Measurements from ENCODE around the gene TENT5C.

The TENT5C gene

DNA sequence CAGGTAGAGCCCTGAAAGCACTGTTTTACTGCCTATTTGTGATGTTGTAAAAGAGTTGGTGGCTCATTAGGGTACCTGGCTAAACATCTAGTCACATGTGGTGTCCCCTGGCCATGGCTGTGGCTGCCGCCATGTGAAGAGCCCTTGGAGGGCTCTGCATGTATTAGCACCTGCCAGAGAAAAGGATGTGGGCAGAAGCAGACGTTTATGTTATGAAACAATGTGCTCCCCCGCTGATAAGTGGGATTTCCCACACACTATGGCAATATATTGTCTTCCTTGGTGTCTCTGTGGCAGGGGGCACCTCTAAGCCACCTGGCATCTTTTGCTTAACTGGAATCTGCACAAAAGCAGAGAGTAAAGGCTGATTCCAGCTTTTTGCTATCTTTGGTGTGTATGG, 9.6 kb downstream of the TENT5C start:
- H3K9me3 ChIP-seq = no peaks in the 10 kb centered on the region
- H3K4me3 ChIP-seq = no peak overlapping the region
- no peaks in the 10 kb centered on the region for H3K27me3 ChIP-seq
- H3K4me1 ChIP-seq = peaks cover 0 to 20% (median 12%) of the 10 kb centered on the region in 4 donors
- no peak overlapping the region for H3K27ac ChIP-seq
- no peaks in the 10 kb centered on the region for H3K36me3 ChIP-seq
- no peak for TF ChIP-seq CTCF (IDR thresholded peaks at IDR 0.05)
- DNase-seq = no peak
- intact Hi-C loops (cut with DNase I; ENCODE audit: low total_unique reads) = no loop called here

DNA sequence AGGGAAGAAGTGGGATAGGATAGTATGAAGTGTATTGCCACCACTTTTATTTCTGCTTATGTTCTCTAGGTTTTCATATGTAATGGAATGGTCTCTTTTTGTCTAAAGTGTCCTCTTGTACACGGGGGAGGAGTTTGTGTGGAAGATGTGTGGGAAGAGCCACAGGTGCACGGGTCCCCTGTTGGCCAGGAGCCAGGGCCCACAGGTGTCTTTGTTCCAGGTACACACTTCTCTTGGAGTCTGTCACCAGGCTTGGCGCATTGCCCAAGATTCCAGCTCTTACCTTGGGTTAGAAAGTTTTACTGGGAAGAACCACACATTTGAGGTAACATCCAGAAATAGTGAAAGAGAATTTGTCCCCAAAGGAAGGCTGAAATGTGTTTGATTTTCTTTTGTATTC, 10.5 kb downstream of the TENT5C start:
- Histone ChIP-seq H3K9me3 (no peaks in the 10 kb centered on the region), H3K4me1 (peaks cover 0 to 20% (median 12%) of the 10 kb centered on the region in 4 donors), H3K27me3 (no peaks in the 10 kb centered on the region), H3K4me3 (no peak overlapping the region), H3K27ac (no peak overlapping the region), H3K36me3 (no peaks in the 10 kb centered on the region)
- TF ChIP-seq CTCF (IDR thresholded peaks at IDR 0.05) = no peak
- intact Hi-C loops (cut with DNase I; ENCODE audit: low total_unique reads) = no loop called here
- no peak for DNase-seq

DNA sequence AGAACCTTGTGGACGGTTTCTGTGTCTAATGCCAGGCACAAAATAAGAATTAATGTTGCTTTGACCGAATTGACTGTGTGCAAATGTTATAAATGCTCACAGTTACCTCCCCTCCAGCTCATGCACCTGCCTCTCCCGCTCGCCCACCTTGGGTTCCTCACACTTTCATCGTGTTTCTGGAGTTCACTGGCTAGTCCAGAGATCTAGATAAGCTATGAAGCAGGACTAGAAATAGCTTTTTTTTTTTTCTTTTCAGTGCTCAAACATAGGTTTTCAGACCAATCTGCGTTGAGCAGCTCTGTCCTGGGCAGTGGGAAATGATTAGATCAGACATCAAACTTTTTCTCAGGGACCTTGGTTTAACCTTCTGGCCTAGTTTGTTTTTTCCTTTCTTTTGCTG, 11.1 kb downstream of the TENT5C start:
- TF ChIP-seq CTCF (IDR thresholded peaks at IDR 0.05) = no peak
- no peaks in the 10 kb centered on the region for H3K36me3 ChIP-seq
- H3K4me3 ChIP-seq = no peak overlapping the region
- no peaks in the 10 kb centered on the region for H3K27me3 ChIP-seq
- DNase-seq = no peak
- peaks cover 0 to 20% (median 12%) of the 10 kb centered on the region in 4 donors for H3K4me1 ChIP-seq
- no peaks in the 10 kb centered on the region for H3K9me3 ChIP-seq
- intact Hi-C loops (cut with DNase I; ENCODE audit: low total_unique reads) = no loop called here
- no peak overlapping the region for H3K27ac ChIP-seq

DNA sequence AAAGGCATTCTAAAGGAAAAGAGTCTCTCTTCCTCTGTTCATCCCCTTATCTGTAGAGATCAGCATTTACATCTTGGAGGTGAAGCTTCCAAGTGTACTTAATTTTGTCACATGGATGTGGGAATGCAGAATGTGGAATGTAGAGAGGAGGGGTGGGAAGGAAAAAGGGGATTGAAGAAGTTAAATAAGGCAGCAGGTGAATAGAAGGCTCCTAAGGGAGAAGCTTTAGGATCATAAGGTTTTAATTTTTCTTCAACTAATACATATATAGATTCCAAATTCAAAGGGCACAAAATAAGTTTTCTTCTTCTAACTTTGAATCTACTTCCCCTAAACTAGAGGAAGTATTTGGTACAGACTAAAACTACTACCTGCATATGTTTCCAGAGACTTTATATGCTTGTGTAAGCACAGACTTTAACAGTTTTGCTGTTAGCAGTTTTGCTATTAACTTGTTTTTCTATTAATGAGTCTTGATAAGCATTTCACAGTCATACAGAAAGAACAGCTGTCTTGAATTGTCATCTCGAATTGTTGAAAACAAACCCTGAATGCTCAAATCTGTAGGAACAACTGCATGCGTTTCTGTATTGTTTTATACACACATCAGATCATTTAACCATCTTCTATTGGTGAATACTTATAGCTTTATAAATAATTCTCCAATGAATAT, 12.7 kb downstream of the TENT5C start:
- Histone ChIP-seq H3K4me3 (no peak overlapping the region), H3K27ac (no peak overlapping the region), H3K36me3 (peaks cover 8 to 11% (median 8%) of the 10 kb centered on the region in 3 donors), H3K9me3 (no peaks in the 10 kb centered on the region), H3K4me1 (peaks cover 0 to 11% (median 5%) of the 10 kb centered on the region in 4 donors), H3K27me3 (no peaks in the 10 kb centered on the region)
- DNase-seq = no peak
- intact Hi-C loops (cut with DNase I; ENCODE audit: low total_unique reads) = no loop called here
- TF ChIP-seq CTCF (IDR thresholded peaks at IDR 0.05) = no peak

- Histone ChIP-seq H3K4me3 (no peak overlapping the region), H3K9me3 (no peaks in the 10 kb centered on the region), H3K27ac (no peak overlapping the region), H3K4me1 (peaks cover 0 to 4% (median 0%) of the 10 kb centered on the region in 4 donors), H3K36me3 (peaks cover 11 to 19% (median 14%) of the 10 kb centered on the region in 3 donors), H3K27me3 (no peaks in the 10 kb centered on the region)
- DNase-seq = no peak
- no peak for TF ChIP-seq CTCF (IDR thresholded peaks at IDR 0.05)
- intact Hi-C loops (cut with DNase I; ENCODE audit: low total_unique reads) = no loop called here
Measured at GRCh38 chr1:117620440-117620839, 14.6 kb downstream of the TENT5C start.

Data from tibial artery (tissue), 4 donors.